Measurements from ENCODE around the gene LBP. TPM values are rescaled to one million over a fixed set of nuclear protein-coding genes. Genes with fewer than 3 reads are reported as not detected.

Gene LBP, protein sequence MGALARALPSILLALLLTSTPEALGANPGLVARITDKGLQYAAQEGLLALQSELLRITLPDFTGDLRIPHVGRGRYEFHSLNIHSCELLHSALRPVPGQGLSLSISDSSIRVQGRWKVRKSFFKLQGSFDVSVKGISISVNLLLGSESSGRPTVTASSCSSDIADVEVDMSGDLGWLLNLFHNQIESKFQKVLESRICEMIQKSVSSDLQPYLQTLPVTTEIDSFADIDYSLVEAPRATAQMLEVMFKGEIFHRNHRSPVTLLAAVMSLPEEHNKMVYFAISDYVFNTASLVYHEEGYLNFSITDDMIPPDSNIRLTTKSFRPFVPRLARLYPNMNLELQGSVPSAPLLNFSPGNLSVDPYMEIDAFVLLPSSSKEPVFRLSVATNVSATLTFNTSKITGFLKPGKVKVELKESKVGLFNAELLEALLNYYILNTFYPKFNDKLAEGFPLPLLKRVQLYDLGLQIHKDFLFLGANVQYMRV
- total RNA-seq = not detected

DNA sequence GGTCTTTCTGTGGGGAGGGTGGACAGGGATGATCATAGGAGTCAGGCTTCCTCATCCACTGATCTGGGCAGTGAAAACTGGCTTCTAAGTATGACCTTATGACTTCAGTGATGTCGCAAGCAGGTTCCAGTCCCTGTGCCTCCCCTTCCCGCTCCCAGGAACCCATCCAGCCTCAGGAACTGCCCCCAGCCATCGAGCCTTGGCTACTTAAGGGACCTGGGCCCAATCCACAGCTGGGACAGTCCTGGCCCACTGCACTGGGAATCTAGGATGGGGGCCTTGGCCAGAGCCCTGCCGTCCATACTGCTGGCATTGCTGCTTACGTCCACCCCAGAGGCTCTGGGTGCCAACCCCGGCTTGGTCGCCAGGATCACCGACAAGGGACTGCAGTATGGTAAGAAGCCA, at the start of gene LBP:
LBP (plus strand) TSS at position 236 of the 405 bp plus-strand sequence; CDS start at position 271, 35 bp downstream.

GRCh38 chr20:38303908-38304379, 42.3 kb upstream of the LBP start, which contains the start of gene BPI:
TSS of gene BPI (plus strand) at chr20:38304156. CDS start at chr20:38304224, 68 bp downstream.

Other genes starting within 250 kb of the LBP start
- under 1 TPM; 0.10 to 0.12 TPM for gene TGM2, start 181.2 kb upstream of the LBP start, total RNA-seq
- gene KIAA1755, start 85.7 kb upstream of the LBP start, total RNA-seq = not detected
- not detected for gene BPI, start 42.3 kb upstream of the LBP start, total RNA-seq
- 10 to 100 TPM; 32.0 to 36.8 TPM for gene SNHG17, start 88.8 kb downstream of the LBP start, total RNA-seq
- 10 to 100 TPM; 30.9 to 33.8 TPM for gene RALGAPB, start 126.4 kb downstream of the LBP start, total RNA-seq
- not detected for gene ADIG, start 234.7 kb downstream of the LBP start, total RNA-seq

All from activated naive CD4-positive, alpha-beta T cell treated with anti-CD3 and anti-CD28 coated beads, Interleukin-2, amount 10 ng/mL, durations not matched to agents 5 hours and 36 hours (primary cell).